C4-2B (cell line): ENCODE data around the gene MOSPD2.

Experiments
- ZFX ChIP-seq: fragments of 450-650 bp; IDR thresholded peaks from 2 replicates; pipeline ENCODE4 v1.6.1; 2017
- TF ChIP-seq, protein P1 (sequence below): fragments of 450-650 bp; conservative IDR thresholded peaks from 2 replicates; pipeline ENCODE4 v1.5.1; 2017; ENCODE audit warnings: mild to moderate bottlenecking

- TF ChIP-seq, protein P1, sequence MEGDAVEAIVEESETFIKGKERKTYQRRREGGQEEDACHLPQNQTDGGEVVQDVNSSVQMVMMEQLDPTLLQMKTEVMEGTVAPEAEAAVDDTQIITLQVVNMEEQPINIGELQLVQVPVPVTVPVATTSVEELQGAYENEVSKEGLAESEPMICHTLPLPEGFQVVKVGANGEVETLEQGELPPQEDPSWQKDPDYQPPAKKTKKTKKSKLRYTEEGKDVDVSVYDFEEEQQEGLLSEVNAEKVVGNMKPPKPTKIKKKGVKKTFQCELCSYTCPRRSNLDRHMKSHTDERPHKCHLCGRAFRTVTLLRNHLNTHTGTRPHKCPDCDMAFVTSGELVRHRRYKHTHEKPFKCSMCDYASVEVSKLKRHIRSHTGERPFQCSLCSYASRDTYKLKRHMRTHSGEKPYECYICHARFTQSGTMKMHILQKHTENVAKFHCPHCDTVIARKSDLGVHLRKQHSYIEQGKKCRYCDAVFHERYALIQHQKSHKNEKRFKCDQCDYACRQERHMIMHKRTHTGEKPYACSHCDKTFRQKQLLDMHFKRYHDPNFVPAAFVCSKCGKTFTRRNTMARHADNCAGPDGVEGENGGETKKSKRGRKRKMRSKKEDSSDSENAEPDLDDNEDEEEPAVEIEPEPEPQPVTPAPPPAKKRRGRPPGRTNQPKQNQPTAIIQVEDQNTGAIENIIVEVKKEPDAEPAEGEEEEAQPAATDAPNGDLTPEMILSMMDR: no peak
- TF ChIP-seq ZFX: no peak
These were observed 8.0 kb upstream of the MOSPD2 start for GRCh38 chrX:14865201-14865600.
